Liver (tissue), 3 donors: ENCODE measurements around the gene PIN4.

ENCODE experiments used
- CTCF ChIP-seq: fragments of 150-350 bp; IDR thresholded peaks from 2 replicates; pipeline ENCODE4 v1.5.1; 2017; ENCODE audit warnings: improper control_type of control experiment, low read depth, low read length; ENCODE audit not compliant: missing input control
- RAD21 ChIP-seq, 2 donors: IDR thresholded peaks; 2 replicates each; pipeline ENCODE4 v1.6.1; 2016; ENCODE audit warnings: antibody characterized with exemption in 2 of 2, mild to moderate bottlenecking in 2 of 2
- TAF1 ChIP-seq: conservative IDR thresholded peaks from 2 replicates; pipeline ENCODE4 v1.6.1; 2016; ENCODE audit warnings: antibody characterized with exemption, mild to moderate bottlenecking
- donor health status: healthy.
- donor health status: healthy.

- TF ChIP-seq CTCF (no peak), TAF1 (no peak), RAD21 (IDR thresholded peaks at IDR 0.05) (no peak)
These were observed 35.4 kb downstream of the PIN4 start for GRCh38 chrX:72216973-72217372.
